Measurements from ENCODE around the gene SEPTIN12.

GRCh38 chr16:4729876-4730275, 58.3 kb downstream of the SEPTIN12 start:
- TF ChIP-seq CTCF (IDR thresholded peaks at IDR 0.05; ENCODE audit: extremely low read depth in 1 of 2, insufficient read depth in 1 of 2, low read depth in 1 of 2, low read length in 2 of 2) (no peak), FOS (IDR thresholded peaks at IDR 0.05; ENCODE audit: borderline replicate concordance, insufficient read depth, low read length) (no peak)

Data from endothelial cell of umbilical vein (primary cell).